Measurements from ENCODE around the gene GBP3. TPM values are rescaled to one million over a fixed set of nuclear protein-coding genes. Genes with fewer than 3 reads are reported as not detected.

The GBP3 gene
- total RNA-seq, 1 experiment from 2014 or later: 1.2 TPM

- H2AFZ ChIP-seq (ENCODE audit: low read depth, low read length, poor library complexity, severe bottlenecking): no peak overlapping the region
- H3K27me3 ChIP-seq (ENCODE audit: insufficient read depth, low read length): no peaks in the 10 kb centered on the region
- no peak for DNase-seq (ENCODE audit: low read depth, low spot score)
- H3K4me3 ChIP-seq (replicated peaks in 1 of 2; ENCODE audit: low read depth in 1 of 2, low read length in 2 of 2): no peak overlapping the region
- no peaks in the 10 kb centered on the region for H3K79me2 ChIP-seq (ENCODE audit: insufficient read depth, low read length)
- RAD21 ChIA-PET (ENCODE audit: low non-redundant PET in 1 of 2, low total read pairs in 2 of 2, uncharacterized antibody in 2 of 2, unreplicated experiment in 2 of 2): no interaction called here
- intact Hi-C loops (cut with micrococcal nuclease): no loop called here
- CTCF ChIA-PET: no interaction called here
- no TSS peak for BruUV-seq (replicated peaks)
- H3K9me3 ChIP-seq (ENCODE audit: control insufficient read depth in 1 of 2, insufficient read depth in 1 of 2, low read depth in 1 of 2, low read length in 2 of 2): no peaks in the 10 kb centered on the region
- no peaks in the 10 kb centered on the region for H3K4me1 ChIP-seq (ENCODE audit: control insufficient read depth in 1 of 2, insufficient read depth in 2 of 2, low read length in 2 of 2)
- no peaks in the 10 kb centered on the region for H4K20me1 ChIP-seq (ENCODE audit: insufficient read depth)
- no peak overlapping the region for H3K9ac ChIP-seq (ENCODE audit: low read length)
- no peak for TF ChIP-seq MAX (IDR thresholded peaks at IDR 0.05)
- TF ChIP-seq TCF7L2 (IDR thresholded peaks at IDR 0.05; ENCODE audit: borderline replicate concordance, extremely low read depth, insufficient read depth, insufficient read length): no peak
- no peak for TF ChIP-seq SIN3A (IDR thresholded peaks at IDR 0.05; ENCODE audit: low read depth)
- TF ChIP-seq ATF3 (IDR thresholded peaks at IDR 0.05): no peak
- no peak for TF ChIP-seq CEBPB (IDR thresholded peaks at IDR 0.05; ENCODE audit: low read depth)
- no peak for TF ChIP-seq REST (IDR thresholded peaks at IDR 0.05; ENCODE audit: low read depth)
- TF ChIP-seq ZNF274 (IDR thresholded peaks at IDR 0.05; ENCODE audit: low read depth, low read length): no peak
- H3K27ac ChIP-seq (ENCODE audit: low read depth, low read length): no peak overlapping the region
- H3K9me2 ChIP-seq (ENCODE audit: insufficient read depth): no peaks in the 10 kb centered on the region
- ATAC-seq: no peak
- no peak overlapping the region for H3K4me2 ChIP-seq (ENCODE audit: low read length)
- POLR2A ChIA-PET: no interaction called here
- H3K36me3 ChIP-seq (ENCODE audit: control insufficient read depth in 1 of 2, insufficient read depth in 2 of 2, low read length in 2 of 2): peaks cover 26 to 27% of the 10 kb centered on the region in 2 experiments; a peak in 3 of 4 replicates
Observed at GRCh38 chr1:88961081-88961480, 61.6 kb downstream of the GBP3 start.

Other genes with a start within 250 kb of the GBP3 start
- 31.8 TPM for gene GTF2B, start 131.3 kb downstream of the GBP3 start, total RNA-seq (2021; ENCODE audit: unreplicated experiment)
- 23.4 TPM for gene KYAT3, start 30.2 kb downstream of the GBP3 start, total RNA-seq (2021; ENCODE audit: unreplicated experiment)
- 14.5 TPM for gene RBMXL1, start 30.2 kb downstream of the GBP3 start, total RNA-seq (2021; ENCODE audit: unreplicated experiment)
- gene GBP1, start 42.3 kb upstream of the GBP3 start, total RNA-seq (2021; ENCODE audit: unreplicated experiment): 0.15 TPM
- gene GBP2, start 103.2 kb upstream of the GBP3 start, total RNA-seq (2021; ENCODE audit: unreplicated experiment): 0.98 TPM
- not detected for gene GBP7, start 153.1 kb upstream of the GBP3 start, total RNA-seq (2021; ENCODE audit: unreplicated experiment)
- gene GBP4, start 176.1 kb upstream of the GBP3 start, total RNA-seq (2021; ENCODE audit: unreplicated experiment): 0.05 TPM
- 0.17 TPM for gene GBP5, start 250.0 kb upstream of the GBP3 start, total RNA-seq (2021; ENCODE audit: unreplicated experiment)

Data from HCT116 (cell line).